ENCODE results near the gene JAZF1. TPM values are rescaled to one million over a fixed set of nuclear protein-coding genes. Genes with fewer than 3 reads are reported as not detected.

Gene JAZF1
- total and polyA plus RNA-seq, 10 of the 15 experiments (the other 5 are each of a cell fraction or from before 2014, with no cell fraction given): 0.04 to 0.82 (median 0.15) TPM; not detected in 3

- in situ Hi-C loops (cut with MboI): no loop called here
- BruUV-seq (replicated peaks): no TSS peak
- no peak for FAIRE-seq
- SMC1A ChIA-PET (ENCODE audit: uncharacterized antibody, unreplicated experiment): interaction anchor here (0.5 to 1.1 kb wide), 2 partner anchors 19 to 249 kb away, joined by 3 read pairs; no protein-coding TSS in a partner anchor
- no peaks in the 10 kb centered on the region for H4K20me1 ChIP-seq (ENCODE audit: control insufficient read depth, insufficient read depth)
- CTCF ChIA-PET: no interaction called here
- H3K9me3 ChIP-seq (replicated peaks; ENCODE audit: control insufficient read depth, insufficient read depth, low read length): no peaks in the 10 kb centered on the region; the same call in 1 of the 3 replicates
- ATAC-seq: peak; percentile 64
- RAD21 ChIA-PET (ENCODE audit: unreplicated experiment): no interaction called here
- intact Hi-C loops (cut with micrococcal nuclease; ENCODE audit: unreplicated experiment): no loop called here
- POLR2A ChIA-PET: no interaction called here
- H3K36me3 ChIP-seq (ENCODE audit: control insufficient read depth in 2 of 2, insufficient read depth in 2 of 2, low read length in 1 of 2): no peaks in the 10 kb centered on the region
- H3K4me3 ChIP-seq: no peak overlapping the region
- H2AFZ ChIP-seq (ENCODE audit: control insufficient read depth, low read depth, low read length): no peak overlapping the region
- H3K4me2 ChIP-seq (ENCODE audit: control insufficient read depth, insufficient read depth): peak overlapping the region; percentile 19; the same call in 1 of the 2 replicates
- peak; percentile 8 for DNase-seq (ENCODE audit: low read depth, low spot score)
- H3K27ac ChIP-seq (ENCODE audit: control insufficient read depth, insufficient read depth): no peak overlapping the region
- no peak overlapping the region for H3K9ac ChIP-seq (ENCODE audit: control insufficient read depth, insufficient read depth, low read length)
- H3K4me1 ChIP-seq (ENCODE audit: control insufficient read depth, insufficient read depth, low read length): peaks cover 16% of the 10 kb centered on the region
- H3K27me3 ChIP-seq (replicated peaks in 1 of 2; ENCODE audit: control insufficient read depth in 2 of 2, insufficient read depth in 2 of 2, low read length in 1 of 2): no peaks in the 10 kb centered on the region; a peak in 1 of 4 replicates
- WGBS (ENCODE audit: insufficient coverage, insufficient replicate concordance, low lambda C conversion rate, missing lambda C conversion rate): 51% methylated on average over 8 of the region's 8 CpGs
- H3K79me2 ChIP-seq (ENCODE audit: control insufficient read depth, insufficient read depth, low read length): no peaks in the 10 kb centered on the region
- TF ChIP-seq, protein P1, sequence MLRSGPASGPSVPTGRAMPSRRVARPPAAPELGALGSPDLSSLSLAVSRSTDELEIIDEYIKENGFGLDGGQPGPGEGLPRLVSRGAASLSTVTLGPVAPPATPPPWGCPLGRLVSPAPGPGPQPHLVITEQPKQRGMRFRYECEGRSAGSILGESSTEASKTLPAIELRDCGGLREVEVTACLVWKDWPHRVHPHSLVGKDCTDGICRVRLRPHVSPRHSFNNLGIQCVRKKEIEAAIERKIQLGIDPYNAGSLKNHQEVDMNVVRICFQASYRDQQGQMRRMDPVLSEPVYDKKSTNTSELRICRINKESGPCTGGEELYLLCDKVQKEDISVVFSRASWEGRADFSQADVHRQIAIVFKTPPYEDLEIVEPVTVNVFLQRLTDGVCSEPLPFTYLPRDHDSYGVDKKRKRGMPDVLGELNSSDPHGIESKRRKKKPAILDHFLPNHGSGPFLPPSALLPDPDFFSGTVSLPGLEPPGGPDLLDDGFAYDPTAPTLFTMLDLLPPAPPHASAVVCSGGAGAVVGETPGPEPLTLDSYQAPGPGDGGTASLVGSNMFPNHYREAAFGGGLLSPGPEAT (IDR thresholded peaks at IDR 0.05; ENCODE audit: low read depth): peak; percentile 82
- TF ChIP-seq, protein P2, sequence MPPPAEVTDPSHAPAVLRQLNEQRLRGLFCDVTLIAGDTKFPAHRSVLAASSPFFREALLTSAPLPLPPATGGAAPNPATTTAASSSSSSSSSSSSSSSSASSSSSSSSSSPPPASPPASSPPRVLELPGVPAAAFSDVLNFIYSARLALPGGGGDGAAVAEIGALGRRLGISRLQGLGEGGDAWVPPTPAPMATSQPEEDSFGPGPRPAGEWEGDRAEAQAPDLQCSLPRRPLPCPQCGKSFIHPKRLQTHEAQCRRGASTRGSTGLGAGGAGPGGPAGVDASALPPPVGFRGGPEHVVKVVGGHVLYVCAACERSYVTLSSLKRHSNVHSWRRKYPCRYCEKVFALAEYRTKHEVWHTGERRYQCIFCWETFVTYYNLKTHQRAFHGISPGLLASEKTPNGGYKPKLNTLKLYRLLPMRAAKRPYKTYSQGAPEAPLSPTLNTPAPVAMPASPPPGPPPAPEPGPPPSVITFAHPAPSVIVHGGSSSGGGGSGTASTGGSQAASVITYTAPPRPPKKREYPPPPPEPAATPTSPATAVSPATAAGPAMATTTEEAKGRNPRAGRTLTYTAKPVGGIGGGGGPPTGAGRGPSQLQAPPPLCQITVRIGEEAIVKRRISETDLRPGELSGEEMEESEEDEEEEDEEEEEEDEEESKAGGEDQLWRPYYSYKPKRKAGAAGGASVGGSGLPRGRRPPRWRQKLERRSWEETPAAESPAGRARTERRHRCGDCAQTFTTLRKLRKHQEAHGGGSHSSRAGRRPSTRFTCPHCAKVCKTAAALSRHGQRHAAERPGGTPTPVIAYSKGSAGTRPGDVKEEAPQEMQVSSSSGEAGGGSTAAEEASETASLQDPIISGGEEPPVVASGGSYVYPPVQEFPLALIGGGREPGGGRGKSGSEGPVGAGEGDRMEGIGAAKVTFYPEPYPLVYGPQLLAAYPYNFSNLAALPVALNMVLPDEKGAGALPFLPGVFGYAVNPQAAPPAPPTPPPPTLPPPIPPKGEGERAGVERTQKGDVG (CRISPR knock-in tag; IDR thresholded peaks at IDR 0.05): no peak
- TF ChIP-seq TBL1XR1 (IDR thresholded peaks at IDR 0.05; ENCODE audit: low read depth, low read length): 0 out of 2 replicates have a peak, but pooled peaks have one; percentile 36
- TF ChIP-seq RUNX3 (IDR thresholded peaks at IDR 0.05; ENCODE audit: low read length): peak; percentile 44
- TF ChIP-seq PAX5 (IDR thresholded peaks at IDR 0.05; ENCODE audit: borderline replicate concordance, low read depth, low read length): 0 out of 2 replicates have a peak, but pooled peaks have one; percentile 36
- TF ChIP-seq EP300 (IDR thresholded peaks at IDR 0.05; ENCODE audit: borderline replicate concordance in 1 of 2, control insufficient read depth in 1 of 2, low read depth in 2 of 2, low read length in 2 of 2): peak; percentile 41 to 53; a peak in 1 of 4 replicates
- TF ChIP-seq, protein P3, sequence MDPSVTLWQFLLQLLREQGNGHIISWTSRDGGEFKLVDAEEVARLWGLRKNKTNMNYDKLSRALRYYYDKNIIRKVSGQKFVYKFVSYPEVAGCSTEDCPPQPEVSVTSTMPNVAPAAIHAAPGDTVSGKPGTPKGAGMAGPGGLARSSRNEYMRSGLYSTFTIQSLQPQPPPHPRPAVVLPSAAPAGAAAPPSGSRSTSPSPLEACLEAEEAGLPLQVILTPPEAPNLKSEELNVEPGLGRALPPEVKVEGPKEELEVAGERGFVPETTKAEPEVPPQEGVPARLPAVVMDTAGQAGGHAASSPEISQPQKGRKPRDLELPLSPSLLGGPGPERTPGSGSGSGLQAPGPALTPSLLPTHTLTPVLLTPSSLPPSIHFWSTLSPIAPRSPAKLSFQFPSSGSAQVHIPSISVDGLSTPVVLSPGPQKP (IDR thresholded peaks at IDR 0.05; ENCODE audit: low read depth, low read length): 0 out of 2 replicates have a peak, but pooled peaks have one; percentile 28
- TF ChIP-seq DPF2 (IDR thresholded peaks at IDR 0.05): peak; percentile 43; the same call in 1 of the 2 replicates
- 0 out of 3 replicates have a peak, but pooled peaks of 1 of the 2 experiments have one; percentile 29 for TF ChIP-seq EGR1 (IDR thresholded peaks at IDR 0.05; ENCODE audit: borderline replicate concordance in 1 of 2, low read depth in 2 of 2, low read length in 2 of 2)
- TF ChIP-seq ZNF274 (IDR thresholded peaks at IDR 0.05; ENCODE audit: insufficient read depth, insufficient read length): no peak
- TF ChIP-seq IKZF2 (IDR thresholded peaks at IDR 0.05): peak; percentile 58 to 69; a peak in 3 of 4 replicates
- TF ChIP-seq IKZF1 (conservative IDR thresholded peaks at IDR 0.05): peak; percentile 70
- TF ChIP-seq BHLHE40 (IDR thresholded peaks at IDR 0.05; ENCODE audit: borderline replicate concordance in 1 of 2, low read depth in 2 of 2, low read length in 1 of 2): no peak
- peak; percentile 80 for TF ChIP-seq NR2F1 (conservative IDR thresholded peaks at IDR 0.05)
- TF ChIP-seq MEF2B (IDR thresholded peaks at IDR 0.05; ENCODE audit: partially characterized antibody, poor library complexity, severe bottlenecking): peak; percentile 72
- no peak for TF ChIP-seq KLF5 (IDR thresholded peaks at IDR 0.05; ENCODE audit: partially characterized antibody)
- peak; percentile 39; the same call in 1 of the 2 replicates for TF ChIP-seq MTA2 (IDR thresholded peaks at IDR 0.05; ENCODE audit: low read depth)
These were observed 31.1 kb downstream of the JAZF1 start for GRCh38 chr7:28149291-28150101.
